HG03159 (cell line): Measurements from ENCODE around the gene GALNT15.

ENCODE experiments used
- ATAC-seq: cut with Tn5 transposase; IDR thresholded peaks from one replicate; pipeline ENCODE4 v1.9.1; 2021; ENCODE audit warnings: mild to moderate bottlenecking, moderate library complexity; ENCODE audit not compliant: unreplicated experiment

Gene GALNT15

GRCh38 chr3:16186086-16186485, 11.6 kb downstream of the GALNT15 start:
- ATAC-seq = no peak

DNA sequence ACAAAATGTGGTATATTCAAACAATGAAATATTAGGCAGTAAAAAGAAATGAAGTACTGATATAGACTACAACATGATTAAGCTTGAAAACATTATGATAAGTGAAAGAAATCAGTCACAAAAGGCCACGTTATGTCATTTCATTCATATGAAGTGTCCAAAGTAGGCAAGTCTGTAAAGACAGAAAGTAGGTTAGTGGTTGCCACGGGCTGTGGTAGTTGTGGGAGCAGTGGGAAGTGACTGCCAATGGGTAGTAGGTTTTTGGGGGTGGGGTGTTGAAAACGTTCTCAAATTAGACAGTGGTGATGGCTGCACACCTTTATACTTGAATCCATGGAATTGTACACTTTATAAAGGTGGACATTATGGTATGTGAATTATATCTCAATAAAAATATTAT, 12.1 kb downstream of the GALNT15 start:
- no peak for ATAC-seq

DNA sequence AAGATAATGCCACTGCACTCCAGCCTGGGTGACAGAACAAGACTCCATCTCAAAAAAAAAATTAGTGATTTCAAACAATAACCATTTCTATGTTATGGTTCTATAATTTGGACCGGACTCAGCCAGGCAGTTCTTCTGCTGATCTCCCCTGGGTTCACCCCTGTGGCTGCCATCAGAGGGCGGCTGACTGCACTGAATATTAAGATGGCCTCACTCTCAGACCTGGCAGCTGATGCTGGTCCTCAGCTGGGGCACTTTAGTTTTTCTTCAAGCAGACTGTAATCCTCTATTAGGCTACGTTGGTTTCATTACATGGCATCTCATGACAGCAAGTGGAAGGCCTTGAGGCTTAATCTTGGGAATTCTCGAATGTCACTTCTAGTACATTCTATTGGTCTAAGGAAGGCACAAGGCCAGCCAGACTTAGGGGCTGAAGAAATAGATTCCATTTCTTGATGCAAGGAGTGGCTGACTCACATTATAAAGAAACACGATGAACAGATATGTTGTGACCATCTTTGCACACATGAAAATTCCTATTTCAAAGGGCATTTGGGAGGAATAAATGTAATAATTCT, 12.8 kb downstream of the GALNT15 start:
- no peak for ATAC-seq

DNA sequence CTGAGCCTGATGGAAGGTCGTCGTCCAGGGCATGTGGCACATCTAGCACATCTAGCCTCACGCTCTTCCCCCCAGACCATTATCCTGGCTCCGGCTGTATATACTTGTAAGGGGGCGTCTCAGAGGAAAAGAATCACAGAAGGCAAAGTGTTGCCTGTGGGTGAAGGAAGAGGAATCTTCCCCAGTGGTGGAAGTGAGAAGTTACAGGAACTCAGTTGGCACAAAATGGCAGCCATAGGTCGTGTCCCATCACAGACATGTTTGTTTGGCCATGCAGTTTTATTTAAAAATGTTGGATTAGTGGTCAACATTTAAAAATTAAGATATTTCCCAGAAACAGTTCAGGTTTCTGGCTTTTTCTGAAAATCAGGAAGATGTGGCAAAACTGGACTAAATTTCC, 13.6 kb downstream of the GALNT15 start:
- ATAC-seq = no peak

GRCh38 chr3:16189201-16189600, 14.7 kb downstream of the GALNT15 start:
- ATAC-seq = no peak

DNA sequence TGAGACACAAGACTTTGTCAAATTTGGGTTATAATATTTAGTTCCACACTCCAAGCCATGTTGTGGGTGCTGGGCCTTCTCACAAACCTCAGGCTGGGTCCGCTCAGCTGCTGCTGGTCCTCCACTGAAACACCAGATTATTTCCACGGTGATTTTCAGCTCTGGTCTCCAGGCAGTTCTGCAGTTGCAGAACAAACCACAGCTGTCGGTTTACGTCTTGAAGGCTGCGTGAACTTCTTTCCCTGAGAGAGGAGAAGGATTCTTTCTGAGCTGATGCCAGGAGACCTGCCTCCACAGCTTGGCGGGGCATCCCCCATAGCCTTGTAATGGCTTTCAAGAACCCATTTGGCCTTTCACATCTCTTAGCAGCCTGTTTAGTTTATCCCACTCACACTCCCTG, 16.2 kb downstream of the GALNT15 start:
- no peak for ATAC-seq

DNA sequence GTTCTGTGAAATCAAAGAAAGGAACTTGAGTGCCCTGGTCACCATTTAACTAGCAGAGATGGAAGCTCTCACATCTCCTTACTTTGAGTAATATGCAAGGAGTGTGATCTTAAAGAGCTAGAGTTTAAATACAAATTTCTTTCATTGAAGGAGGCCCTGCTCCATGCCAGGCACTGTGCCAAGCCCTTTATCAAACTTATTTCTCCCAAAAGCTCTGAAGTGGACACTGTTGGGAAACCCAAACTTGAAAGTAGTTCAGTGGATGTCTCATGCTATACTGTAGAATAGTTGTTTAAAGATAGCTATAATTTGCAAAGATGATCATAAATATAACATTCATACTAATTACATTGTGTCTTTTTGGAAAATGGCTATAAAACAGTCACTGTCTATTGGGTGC, 17.1 kb downstream of the GALNT15 start:
- ATAC-seq = no peak

DNA sequence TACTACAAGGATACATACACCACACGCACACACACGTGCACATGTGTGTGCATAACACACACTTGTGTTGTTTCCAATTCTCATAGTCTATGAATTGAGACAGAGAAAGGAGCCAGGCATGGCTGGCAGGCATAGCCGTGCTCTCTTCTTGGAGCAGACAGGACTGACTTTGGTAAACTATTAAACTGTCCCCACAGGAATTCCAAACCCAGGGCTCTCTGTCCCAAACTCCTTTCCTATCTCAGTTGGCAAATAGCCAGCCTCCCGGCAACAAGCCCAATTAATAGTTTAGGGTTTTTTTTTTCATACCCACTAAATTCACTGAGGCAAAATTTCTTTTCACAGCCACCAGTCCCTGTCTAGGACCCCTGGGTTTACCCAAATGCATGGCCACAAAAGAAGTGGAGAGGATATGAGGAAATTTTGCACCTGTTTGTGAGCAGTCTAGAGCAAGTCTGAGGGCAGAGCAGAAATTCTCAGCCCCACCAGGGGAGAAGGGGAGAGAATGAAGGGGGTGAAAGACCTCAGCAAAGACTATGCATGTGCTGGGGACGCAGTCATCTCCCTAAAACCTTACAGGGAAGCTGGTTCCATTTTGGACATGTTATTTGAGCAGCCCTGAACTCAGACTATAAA, 17.8 kb downstream of the GALNT15 start:
- ATAC-seq = no peak

DNA sequence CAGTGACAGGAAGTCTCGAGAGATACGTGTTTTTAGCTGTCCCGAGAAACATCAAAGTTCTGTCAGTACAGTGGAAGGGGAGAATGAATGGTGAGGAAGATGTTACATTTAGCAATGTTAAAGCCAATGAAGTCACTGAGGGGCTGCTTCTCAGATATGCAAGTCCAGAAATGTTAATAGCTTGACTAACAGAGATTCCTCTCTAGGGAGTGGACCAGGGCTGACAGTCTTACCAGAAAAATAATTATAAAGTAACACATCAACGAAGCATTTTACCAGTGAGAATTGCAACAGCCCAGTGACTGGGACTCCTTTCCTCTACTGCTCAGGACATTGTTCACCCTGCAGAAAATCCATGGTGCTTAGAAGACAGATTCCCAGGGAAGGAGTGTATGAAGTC, 23.9 kb downstream of the GALNT15 start:
- ATAC-seq = no peak

GRCh38 chr3:16199769-16200168, 25.3 kb downstream of the GALNT15 start:
- ATAC-seq = no peak

- ATAC-seq = no peak
Measured at GRCh38 chr3:16200411-16200810, 25.9 kb downstream of the GALNT15 start.

GRCh38 chr3:16203031-16203430, 28.6 kb downstream of the GALNT15 start:
- ATAC-seq = no peak

GRCh38 chr3:16203671-16204629, 29.5 kb downstream of the GALNT15 start:
- no peak for ATAC-seq

DNA sequence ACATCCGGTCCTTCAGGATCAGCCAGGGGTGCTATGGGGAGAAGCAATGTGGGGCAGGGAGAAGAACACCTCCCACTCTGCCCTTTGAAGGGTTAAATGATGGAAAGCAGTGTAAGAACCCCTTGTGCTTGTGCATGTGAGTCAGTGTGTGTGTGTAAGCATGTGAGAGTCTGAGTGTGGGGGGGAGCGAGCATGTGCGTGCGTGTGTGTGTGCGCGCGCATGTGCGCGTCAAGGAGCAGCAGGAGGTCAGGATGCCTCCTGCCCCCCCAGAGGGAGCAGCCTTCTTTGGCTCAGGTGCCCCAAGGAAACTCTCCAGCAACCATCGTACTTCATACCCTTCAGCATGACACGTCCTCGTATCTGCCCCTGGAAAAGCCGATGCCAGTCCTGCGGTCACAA, 30.3 kb downstream of the GALNT15 start:
- ATAC-seq = no peak

- ATAC-seq = no peak
Measured at GRCh38 chr3:16205156-16205870, 30.8 kb downstream of the GALNT15 start.

DNA sequence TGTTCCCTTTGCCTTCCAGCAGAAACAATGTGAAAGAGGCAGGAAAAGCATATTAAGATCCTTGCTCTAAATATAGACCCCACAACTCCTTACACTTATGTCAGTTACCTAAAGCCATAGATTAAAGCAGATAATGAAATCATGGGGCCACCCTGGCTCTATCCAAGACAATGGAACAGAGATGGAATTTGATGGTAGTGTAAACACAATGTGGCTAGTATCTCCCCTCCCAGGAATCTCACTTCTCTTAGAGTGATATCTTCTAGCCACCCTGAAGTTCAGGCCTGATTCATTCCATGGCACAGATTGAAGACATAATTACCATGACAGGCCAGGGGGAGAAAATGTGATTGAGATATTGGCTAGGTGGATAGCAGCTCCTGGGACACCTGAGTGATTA, 32.6 kb downstream of the GALNT15 start:
- ATAC-seq = no peak

DNA sequence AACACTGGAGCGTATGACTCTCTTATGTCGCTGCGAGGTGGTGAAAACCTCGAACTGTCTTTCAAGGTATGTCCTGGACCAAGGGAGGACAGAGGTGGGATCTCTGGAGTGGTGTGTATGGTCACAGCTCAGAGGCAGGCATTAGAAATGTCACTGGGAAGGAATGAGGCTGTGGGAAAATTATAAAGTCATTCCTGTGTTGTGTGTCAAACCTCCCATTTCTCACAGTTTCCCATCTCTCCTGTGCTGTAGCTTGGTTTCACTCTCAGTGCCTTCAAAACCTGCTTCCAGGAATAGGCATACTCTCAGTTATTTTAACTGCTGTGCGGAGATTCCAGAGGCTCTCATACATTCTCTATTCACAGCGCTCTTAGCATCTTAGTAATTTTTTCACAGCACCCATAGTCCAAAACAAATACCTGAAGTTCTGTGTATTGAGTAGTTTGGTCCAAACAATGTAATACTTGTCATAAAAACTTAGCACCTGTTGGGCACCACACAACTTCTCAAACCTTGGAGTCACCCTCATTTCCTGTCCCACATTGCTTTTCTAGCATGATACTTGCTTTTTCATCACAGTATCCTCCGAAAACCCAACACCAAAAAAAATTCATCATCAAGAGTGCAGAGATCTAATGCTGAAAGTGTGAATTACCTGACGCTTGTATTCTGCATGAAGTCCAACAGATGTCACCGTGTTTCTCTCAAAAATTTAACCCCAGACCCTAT, 36.9 kb downstream of the GALNT15 start:
- ATAC-seq = no peak

DNA sequence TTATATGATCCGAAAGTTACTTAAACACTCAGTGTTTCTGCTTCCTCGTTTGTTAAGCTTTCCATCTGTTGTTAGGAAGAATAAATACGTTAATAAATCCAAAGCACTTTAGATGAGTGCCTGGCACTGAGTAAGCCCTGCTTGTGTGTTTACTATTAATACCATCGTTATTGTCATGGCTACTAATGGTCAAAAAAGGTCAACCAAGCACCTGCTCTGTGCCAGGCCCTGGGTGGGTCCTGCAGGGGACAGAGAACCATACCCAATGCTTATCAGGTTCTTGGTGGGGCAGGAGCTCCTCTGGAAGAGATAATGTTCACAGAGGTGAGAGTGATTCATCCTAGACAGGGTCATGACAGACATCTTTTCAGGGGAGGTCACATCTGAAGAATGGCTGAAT, 39.9 kb downstream of the GALNT15 start:
- no peak for ATAC-seq

DNA sequence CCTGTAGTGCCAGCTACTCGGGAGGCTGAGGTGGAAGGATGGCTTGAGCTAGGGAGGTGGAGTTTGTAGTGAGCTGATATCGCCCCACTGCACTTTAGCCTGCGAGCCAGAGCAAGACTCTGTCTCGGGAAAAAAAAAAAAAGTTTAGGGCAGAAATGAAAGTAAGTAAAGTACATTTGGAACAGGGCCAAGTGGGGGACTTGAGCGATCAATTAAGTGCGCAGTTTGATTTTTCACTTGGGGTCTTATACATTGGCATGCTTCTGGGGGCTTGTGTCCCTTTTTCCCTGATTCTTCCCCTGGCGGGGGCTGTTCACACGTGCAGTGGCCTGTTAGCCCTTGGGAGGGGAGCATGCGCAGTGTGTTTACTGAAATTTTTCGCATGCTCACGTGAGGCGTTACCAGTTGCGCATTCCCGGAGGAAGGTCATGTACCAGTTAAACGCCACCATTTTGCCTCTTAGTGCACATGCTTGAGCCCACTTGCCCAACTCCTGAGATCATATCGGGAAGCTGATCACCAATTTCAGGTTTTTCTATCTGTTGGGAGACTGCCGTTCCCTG, 42.0 kb downstream of the GALNT15 start:
- no peak for ATAC-seq

- ATAC-seq = no peak
Measured at GRCh38 chr3:16219777-16220176, 45.3 kb downstream of the GALNT15 start.
